Inflammatory macrophage (primary cell): ENCODE results near the gene FAM120C.
A peak's percentile ranks its signal among the peaks of the same experiment; 100 is the strongest.

Experiments used
- DNase-seq, 2 donors: peaks; one replicate each; pipeline ENCODE4 v3.0.0-alpha.2; 2020 to 2022
- total RNA-seq, 18 experiments: gene quantifications; one replicate each; lab custom pipeline; 2026; ENCODE audit warnings: mixed read lengths in 6 of 18, inconsistent platforms in 2 of 18; lab: John Stamatoyannopoulos, UW

FAM120C gene, protein sequence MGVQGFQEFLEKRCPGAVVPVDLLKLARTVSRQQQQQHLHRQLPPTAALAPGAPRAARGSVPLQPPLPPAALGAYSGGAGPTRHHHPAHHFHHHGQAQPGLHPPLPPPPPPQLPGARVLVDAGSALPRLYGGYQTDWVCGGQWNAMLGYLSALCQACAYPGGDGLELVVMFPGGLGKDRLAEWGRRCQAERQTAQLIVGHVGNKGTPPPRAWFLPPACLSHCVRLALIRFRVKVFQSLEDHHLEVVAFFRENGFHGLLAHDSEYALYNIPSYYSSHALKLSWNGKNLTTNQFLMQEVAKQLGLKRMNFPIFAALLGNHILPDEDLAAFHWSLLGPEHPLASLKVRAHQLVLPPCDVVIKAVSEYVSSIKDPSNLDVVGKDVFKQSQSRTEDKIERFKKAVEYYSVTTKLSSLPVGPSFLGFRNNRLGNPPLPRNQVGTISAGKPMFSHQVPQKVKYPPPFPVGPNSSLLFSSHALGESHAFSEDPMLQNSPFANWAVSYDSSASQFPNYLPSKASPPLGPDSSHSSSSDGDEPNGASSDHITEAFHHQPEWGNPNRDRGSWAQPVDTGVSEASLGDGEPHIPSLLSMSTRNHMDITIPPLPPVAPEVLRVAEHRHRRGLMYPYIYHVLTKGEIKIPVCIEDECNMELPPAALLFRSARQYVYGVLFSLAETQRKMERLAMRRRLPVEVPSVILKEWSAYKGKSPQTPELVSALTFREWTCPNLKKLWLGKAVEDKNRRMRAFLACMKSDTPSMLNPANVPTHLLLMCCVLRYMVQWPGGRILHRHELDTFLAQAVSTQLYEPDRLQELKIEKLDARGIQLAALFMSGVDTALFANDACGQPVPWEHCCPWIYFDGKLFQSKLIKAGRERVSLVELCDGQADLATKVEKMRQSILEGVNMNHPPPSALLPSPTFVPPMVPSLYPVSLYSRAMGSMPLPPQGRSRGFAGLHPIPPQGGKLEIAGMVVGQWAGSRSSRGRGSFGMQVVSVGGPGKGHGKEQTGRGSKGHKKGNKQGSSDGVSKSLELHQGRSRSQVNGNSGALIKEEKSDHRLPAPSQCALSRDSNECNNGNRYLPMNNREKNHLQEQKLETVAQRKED
- 3.3 to 17.6 (median 9.2) reads per million in 18 experiments for total RNA-seq

DNA sequence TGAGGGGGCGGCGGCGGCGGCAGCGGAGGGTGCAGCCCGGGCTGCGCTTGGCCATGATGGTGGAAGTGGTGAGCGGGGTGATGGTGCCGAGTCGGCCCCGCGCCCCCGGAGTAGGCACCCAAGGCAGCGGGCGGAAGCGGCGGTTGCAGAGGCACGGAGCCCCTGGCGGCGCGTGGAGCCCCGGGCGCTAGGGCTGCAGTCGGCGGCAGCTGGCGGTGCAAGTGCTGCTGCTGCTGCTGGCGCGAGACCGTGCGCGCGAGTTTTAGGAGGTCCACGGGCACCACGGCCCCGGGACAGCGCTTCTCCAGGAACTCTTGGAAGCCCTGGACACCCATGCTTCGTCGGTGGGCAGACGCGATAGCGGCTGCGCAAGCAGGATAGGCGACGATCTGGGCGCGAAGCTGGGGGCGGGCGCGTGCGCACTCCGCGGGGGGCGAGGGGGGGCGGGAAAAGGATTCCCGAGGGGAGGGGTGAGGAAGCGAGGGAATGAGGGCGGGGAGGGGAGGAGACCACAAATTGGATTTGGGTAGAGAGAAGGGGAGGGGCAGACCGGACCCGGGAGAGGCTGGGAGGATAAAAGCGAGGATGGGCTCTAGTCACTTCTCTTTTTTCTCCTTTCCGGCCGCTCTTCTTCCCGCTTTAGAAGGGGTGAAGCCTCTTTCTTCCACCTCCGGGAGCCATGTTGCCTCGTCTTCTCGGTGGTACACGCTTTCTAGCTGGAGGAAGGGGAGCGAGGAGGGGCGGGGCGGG, at the start of gene FAM120C:
Gene FAM120C, minus strand, starts transcription at position 391 of the 750 bp plus-strand sequence. Its CDS starts 56 bp downstream, at position 335.
- peak; percentile 59 to 75 for DNase-seq

- no peak for DNase-seq
Measured at GRCh38 chrX:54230435-54231148, 47.5 kb upstream of the FAM120C start.

DNA sequence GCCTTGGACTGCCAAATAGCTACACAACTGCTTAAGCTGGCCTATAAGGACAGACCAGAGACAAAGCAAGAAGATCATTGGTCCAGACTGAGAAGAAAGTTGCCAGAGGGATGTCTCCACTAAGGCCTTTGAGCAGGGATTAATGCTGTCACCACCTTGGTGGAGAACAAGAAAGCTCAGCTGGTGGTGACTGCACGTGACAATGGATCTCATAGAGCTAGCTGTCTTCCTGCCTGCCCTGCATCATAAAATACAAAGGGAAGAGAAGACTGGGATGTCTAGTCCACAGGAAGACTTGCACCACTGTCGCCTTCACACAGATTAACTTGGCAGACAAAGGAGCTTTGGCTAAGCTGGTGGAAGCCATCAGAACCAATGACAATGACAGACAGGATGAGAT, 40.5 kb upstream of the FAM120C start:
- DNase-seq: no peak

- DNase-seq: no peak
Measured at GRCh38 chrX:54213603-54214002, 30.5 kb upstream of the FAM120C start.

- no peak for DNase-seq
Measured at GRCh38 chrX:54208531-54208930, 25.5 kb upstream of the FAM120C start.

DNA sequence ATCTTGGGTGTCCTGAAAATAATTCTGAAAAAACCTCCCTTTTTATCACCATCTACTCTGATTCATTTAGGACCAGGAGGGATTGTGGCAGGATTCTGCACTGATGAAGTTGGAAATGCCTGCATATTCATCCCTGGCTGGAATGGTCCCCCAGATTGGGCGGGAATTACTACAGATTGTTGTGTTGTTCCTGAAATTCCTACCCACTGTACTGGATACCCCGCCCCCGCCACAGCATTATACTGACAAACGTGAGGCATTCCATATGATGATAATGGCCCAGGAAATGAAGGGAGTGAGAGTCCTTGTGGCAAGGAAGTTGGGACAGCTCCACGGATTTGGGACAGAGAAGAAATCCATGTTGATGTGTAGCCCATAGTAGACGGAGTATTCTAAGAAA, 15.2 kb upstream of the FAM120C start:
- no peak for DNase-seq

DNA sequence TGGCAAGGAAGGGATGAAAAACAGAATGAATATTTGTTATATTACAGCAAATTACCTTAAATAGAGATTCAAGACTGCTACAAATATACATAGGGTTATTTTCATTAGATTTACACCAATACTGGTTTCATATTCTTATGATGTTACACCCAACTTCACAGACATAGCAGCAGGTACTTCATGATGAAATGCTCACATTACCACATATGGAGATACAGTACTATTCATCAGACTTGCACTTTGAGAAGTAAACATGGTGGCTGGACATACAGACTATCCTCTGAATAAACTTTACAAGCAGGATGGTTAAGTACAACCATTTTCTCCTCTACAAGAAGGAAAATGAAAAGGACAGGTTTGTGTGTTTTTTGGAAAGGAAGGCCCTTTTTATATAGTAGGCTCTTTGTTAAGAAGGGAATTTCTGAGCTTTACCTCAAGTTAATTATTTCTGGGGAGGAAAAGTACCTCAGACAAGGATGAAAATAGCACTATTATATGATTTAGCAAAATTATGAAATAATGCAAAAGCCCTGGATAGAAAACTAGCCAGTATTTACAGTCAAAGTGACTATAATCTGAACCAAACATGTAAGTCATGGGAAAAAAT, 12.0 kb upstream of the FAM120C start:
- no peak for DNase-seq

- no peak for DNase-seq
Measured at GRCh38 chrX:54193085-54193821, 10.2 kb upstream of the FAM120C start.

- no peak for DNase-seq
Measured at GRCh38 chrX:54184474-54184873, 1.4 kb upstream of the FAM120C start.

DNA sequence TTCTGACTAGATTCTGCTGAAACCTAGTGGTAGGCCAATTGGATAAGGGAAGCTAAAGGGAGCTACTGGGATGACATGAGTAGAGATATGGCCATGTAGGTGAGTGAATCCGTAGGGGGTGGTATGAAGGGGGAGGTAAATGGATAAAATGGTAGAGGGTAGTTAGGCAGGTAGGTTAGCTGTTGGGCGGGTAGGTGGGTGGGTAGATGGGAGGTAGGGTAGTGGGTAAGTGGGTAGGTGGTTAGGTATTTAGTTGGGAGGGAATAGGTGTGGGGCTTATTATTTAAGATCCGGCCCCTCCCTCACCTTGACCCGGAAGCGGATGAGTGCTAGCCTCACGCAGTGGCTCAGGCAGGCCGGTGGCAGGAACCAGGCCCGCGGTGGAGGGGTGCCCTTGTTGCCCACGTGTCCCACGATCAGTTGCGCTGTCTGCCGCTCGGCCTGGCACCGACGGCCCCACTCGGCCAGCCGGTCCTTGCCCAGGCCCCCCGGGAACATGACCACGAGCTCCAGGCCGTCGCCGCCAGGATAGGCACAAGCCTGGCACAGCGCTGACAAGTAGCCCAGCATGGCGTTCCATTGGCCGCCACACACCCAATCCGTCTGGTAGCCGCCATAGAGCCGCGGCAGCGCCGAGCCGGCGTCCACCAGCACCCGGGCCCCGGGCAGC, 725 bp downstream of the FAM120C start:
- peak; percentile 25 to 53 for DNase-seq

GRCh38 chrX:54181202-54181953, 1.7 kb downstream of the FAM120C start:
- no peak for DNase-seq

DNA sequence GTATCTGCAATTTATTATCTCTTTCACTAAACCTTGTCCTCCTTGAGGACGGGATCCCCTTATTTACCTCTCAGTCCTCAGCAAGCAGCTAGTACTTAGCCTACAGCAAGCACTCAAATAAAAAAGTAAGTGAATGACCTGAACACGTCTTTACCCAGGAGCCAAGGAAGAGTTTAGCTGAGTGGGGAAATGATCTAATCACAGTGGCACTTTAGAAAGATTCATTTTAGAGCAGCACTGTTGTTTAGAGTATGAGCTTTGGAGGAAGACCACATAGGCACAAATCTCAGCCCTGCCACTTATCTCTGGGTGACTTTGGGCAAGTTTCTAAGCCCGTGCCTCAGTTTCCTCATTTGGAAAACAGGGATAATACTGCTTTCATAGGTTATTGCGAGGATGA, 2.7 kb downstream of the FAM120C start:
- DNase-seq: no peak

- peak in 1 of 2 donors; percentile 12 for DNase-seq
Measured at GRCh38 chrX:54178100-54178940, 4.7 kb downstream of the FAM120C start.

DNA sequence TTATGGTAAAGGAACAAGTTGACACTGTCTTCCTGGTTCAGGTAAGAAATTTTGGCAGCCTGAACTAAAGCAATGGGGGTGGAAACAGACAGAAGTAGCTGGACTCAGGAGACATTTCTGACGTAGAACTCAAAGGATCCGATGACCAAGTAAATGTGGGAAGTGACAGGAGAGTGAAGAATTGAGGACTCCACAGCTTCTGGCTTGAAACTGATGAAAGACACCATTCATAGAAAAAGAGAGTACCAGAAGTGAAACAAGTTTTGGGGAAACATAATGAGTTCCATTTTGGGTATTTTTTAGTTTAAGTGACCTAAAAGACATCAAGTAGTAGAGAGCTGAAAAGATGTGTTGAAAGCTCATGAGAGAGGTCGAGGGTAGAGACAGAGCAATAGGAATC, 5.7 kb downstream of the FAM120C start:
- DNase-seq: peak in 1 of 2 donors; percentile 4

- no peak for DNase-seq
Measured at GRCh38 chrX:54173791-54174190, 9.3 kb downstream of the FAM120C start.

GRCh38 chrX:54172455-54172854, 10.6 kb downstream of the FAM120C start:
- DNase-seq: no peak

DNA sequence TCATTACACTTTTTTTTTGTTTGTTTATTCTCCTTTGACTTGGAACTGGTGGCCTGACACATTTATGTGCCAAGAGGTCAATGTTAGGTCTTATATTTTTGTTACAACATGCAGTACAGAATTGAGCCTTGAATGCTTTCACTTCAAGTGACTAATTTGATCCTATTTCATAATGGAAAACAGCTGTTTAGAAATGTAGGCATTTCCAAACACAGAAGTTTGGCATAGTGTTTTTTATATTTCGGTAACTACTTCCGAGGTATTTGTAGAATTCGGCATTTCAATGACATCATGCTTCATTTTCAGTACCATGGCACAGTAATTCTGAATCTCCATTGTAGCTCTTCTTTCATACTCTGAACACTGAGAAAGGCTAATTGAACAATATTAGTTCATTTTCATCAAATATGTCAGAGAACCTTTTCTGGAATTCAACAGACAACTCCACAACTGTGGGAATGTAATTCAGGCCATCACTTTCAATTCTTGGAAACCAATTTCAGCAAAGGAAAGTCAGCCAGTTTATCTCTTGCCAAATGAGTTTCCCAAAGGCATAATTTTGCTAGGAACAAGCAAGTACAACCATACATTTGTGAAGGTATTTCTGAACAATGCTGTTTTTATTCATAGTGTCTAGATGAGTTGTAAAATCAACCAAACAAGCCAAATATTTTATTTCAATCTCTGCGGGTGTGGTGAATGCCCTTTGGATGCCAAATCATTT, 11.4 kb downstream of the FAM120C start:
- peak in 1 of 2 donors; percentile 3 for DNase-seq
